ENCODE results near the gene PPP2R2C.

PPP2R2C gene

DNA sequence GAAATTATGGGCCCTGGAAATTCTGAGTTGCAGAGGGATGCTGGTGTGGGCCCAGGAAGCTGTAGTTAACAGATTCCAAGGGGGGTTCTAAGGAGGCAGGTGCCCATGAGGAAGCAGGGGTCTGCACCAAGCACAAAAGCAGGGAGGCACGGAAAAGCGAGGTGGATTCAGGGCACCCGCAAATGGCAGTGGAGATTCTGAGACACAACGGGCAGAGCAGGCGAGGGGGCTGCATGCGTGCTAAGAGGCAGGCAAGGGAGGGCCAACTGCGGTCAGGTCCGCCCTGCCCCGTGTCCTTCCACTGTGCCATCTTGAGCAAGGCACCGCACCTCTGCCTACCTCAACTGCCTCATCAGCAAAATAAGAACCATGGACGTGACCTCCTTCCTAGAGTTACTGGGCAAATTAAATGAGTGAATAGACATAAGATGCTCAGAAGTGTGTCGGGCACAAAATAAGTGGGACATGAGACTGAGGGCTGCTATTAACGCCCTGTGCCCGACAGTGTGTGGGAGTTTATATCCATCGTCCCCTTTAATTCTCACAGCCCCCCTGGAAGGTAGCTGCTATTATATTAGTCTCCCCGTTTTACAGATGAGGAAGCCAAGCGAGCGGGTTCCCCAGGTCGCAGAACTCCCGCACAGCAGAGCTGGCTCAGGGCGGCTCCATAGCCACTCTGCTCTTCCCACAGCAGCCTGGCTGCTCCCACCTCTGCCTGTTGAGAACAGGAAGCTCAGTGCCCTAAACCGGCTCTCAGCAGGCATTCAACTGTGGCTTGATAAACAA is 67.6 kb downstream of the PPP2R2C start:
- in situ Hi-C loops (cut with HindIII; ENCODE audit: low sequenced_read_pairs): no loop called here

- in situ Hi-C loops (cut with HindIII; ENCODE audit: low sequenced_read_pairs): no loop called here
These were observed 69.1 kb downstream of the PPP2R2C start for GRCh38 chr4:6403400-6403685.

DNA sequence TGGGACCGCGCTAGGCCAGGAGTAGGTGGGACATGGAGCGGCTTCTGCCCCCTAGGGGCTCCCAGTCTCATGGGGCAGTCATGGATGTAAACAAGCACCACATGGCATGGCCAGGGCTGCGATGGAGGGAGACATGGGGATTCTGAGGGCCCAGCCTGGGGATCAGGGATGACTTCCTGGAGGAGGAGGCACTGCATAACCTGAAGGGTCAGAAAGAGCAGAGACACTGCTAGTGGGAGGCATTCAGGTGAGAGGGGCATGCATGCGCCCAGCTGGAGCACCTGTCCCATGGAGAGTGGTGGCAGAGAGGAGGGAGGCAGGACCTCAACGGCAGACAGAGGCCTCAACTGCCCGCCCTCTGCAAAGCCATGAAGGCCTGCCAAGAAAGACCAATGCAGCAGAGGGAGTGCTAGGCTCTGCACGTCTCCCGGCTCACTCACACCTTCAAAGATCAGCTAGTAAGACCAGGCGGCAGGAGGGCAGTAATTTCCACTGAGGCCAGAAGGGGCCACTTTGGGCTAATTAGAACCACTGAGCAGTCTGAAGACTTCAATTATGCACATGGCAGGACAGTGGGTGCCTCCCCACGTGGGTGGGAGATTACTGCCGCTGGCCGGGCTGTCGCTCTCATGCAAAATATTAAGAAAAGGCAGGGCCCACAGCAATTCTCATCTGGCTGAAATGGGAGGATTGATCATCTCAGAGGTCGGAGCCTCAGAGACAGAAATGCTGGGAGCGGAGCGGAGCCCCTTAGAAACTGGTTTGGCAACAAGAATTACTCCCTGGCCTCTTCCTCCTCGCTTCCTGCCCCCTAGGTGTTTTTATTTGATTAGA is 69.6 kb downstream of the PPP2R2C start:
- in situ Hi-C loops (cut with HindIII; ENCODE audit: low sequenced_read_pairs): no loop called here

GRCh38 chr4:6401797-6402196 is 70.6 kb downstream of the PPP2R2C start:
- in situ Hi-C loops (cut with HindIII; ENCODE audit: low sequenced_read_pairs): no loop called here

DNA sequence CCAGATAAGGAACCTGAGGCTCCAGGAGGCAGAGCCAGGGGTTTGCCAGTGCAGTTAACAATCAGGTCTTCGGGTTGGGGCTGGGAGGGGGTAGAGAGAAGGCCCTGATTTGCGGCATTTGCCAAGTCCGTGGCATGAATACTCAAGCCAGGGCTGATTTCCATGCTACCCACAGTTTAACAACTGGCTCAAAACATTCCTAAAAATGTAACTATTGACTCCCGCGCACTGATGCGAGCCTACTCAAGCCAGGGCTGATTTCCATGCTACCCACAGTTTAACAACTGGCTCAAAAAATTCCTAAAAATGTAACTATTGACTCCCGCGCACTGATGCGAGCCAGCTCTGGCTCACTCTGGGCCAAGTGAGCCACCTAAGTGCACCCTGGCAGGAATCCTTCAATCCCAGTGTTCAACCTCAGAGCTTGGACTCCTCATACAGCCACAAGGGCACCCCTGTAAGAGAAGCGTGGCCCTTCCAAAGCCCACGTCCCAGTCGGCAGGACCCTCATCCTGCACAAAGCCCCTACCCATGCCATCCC is 75.6 kb downstream of the PPP2R2C start:
- in situ Hi-C loops (cut with HindIII; ENCODE audit: low sequenced_read_pairs): loop anchor here (25.0 kb wide), 1 partner anchor 134 kb away; the partner anchor contains the start of gene WFS1

- in situ Hi-C loops (cut with HindIII; ENCODE audit: low sequenced_read_pairs): loop anchor here (25.0 kb wide), 1 partner anchor 133 kb away; the partner anchor contains the start of gene WFS1
These were observed 76.8 kb downstream of the PPP2R2C start for GRCh38 chr4:6395466-6396228.

GRCh38 chr4:6394671-6395081 is 77.7 kb downstream of the PPP2R2C start:
- in situ Hi-C loops (cut with HindIII; ENCODE audit: low sequenced_read_pairs): loop anchor here (25.0 kb wide), 1 partner anchor 132 kb away; the partner anchor contains the start of gene WFS1

GRCh38 chr4:6393544-6394475 is 78.6 kb downstream of the PPP2R2C start:
- in situ Hi-C loops (cut with HindIII; ENCODE audit: low sequenced_read_pairs): loop anchor here (25.0 kb wide), 1 partner anchor 132 kb away; the partner anchor contains the start of gene WFS1

DNA sequence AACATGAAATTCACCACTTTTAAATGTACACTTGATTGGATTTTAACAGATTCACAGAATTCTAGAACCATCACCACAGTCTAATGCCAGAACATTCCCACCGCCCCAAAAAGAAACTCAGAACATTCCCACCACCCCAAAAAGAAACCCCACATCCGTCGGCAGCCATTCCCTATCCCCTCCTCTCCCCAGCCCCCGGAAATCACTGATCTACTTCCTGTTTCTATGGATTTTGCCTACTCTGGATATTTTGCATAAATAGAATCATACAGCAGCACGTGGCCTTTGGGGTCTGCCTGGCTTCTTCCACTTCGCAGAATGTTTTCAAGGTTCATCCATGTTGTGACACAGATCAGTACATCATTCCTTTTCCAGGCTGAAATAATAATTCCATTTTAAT is 79.3 kb downstream of the PPP2R2C start:
- in situ Hi-C loops (cut with HindIII; ENCODE audit: low sequenced_read_pairs): loop anchor here (25.0 kb wide), 1 partner anchor 131 kb away; the partner anchor contains the start of gene WFS1

DNA sequence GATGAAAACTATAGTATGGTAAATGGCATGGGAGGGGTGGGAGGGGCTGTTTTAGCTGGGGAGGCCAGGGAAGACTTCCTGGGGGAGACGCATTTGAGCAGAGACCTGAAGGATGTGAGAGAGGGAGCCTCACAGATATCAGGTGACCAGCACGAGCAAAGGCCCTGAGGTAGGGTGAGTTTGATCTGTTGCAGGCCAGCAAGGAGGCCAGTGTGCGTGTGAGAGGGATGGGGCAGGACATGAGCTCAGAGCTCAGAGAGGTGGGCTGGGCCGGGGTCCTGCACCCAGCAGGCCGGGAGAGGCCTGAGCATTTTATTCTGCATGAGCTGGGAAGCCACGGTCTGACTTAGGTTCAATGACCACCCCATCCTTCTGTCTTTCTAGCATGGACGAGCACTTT is 80.0 kb downstream of the PPP2R2C start:
- in situ Hi-C loops (cut with HindIII; ENCODE audit: low sequenced_read_pairs): loop anchor here (25.0 kb wide), 1 partner anchor 130 kb away; the partner anchor contains the start of gene WFS1

- in situ Hi-C loops (cut with HindIII; ENCODE audit: low sequenced_read_pairs): loop anchor here (25.0 kb wide), 1 partner anchor 130 kb away; the partner anchor contains the start of gene WFS1
These were observed 80.6 kb downstream of the PPP2R2C start for GRCh38 chr4:6391852-6392188.

GRCh38 chr4:6391186-6391851 is 81.1 kb downstream of the PPP2R2C start:
- in situ Hi-C loops (cut with HindIII; ENCODE audit: low sequenced_read_pairs): loop anchor here (25.0 kb wide), 1 partner anchor 129 kb away; the partner anchor contains the start of gene WFS1

- in situ Hi-C loops (cut with HindIII; ENCODE audit: low sequenced_read_pairs): loop anchor here (25.0 kb wide), 1 partner anchor 128 kb away; the partner anchor contains the start of gene WFS1
These were observed 82.1 kb downstream of the PPP2R2C start for GRCh38 chr4:6390356-6390755.

DNA sequence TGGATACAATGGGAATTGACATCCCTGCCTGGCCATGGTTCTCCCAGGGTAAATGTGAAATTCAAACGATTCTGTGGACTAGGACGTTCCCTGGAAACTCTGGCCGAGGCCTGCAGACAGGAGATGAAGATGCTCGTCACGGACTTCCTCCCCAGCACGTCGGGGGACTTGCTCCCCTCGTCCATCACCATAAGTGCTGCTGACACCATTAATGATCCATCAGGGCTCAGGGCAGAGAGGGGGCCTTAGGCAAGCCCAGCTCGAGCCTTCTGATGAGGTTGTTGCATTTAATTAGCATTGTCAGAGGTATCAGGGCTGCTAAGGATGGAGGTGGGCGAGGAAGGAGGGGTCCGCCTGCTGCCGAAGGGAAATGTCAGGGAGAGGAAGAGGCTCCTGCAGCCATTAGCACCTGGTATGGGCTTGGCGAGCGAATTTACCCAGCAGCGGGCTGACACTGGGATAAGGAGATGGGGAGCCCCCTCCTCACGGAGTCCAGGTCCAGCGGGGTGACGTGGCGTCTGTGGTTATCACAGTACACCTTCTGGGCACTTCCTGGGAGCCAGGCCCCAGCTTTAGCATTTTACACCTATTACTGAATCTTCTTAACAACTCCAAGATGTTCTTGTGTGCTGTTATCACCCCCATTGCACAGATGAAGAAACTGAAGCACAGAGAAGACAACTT is 83.1 kb downstream of the PPP2R2C start:
- in situ Hi-C loops (cut with HindIII; ENCODE audit: low sequenced_read_pairs): loop anchor here (25.0 kb wide), 1 partner anchor 127 kb away; the partner anchor contains the start of gene WFS1

DNA sequence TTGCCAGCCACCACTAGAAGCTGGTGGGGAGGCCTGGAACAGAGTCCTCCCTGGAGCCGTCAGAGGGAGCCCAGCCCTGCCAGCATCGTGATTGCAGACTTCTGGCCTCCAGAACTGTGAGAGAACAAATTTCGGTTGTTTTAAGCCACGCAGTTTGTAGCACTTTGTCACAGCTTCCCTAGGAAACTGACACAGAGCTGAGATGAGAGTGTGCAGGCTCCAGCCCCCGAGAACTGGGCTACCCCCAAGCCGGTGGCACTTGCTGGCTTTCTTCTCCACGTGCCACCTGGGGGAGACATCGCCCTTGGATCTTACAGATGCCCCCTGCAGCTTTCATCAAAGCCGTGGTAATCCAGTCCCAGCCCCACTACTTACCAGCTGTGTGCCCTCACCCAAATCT is 83.7 kb downstream of the PPP2R2C start:
- in situ Hi-C loops (cut with HindIII; ENCODE audit: low sequenced_read_pairs): loop anchor here (25.0 kb wide), 1 partner anchor 126 kb away; the partner anchor contains the start of gene WFS1

GRCh38 chr4:6387946-6388345 is 84.5 kb downstream of the PPP2R2C start:
- in situ Hi-C loops (cut with HindIII; ENCODE audit: low sequenced_read_pairs): loop anchor here (25.0 kb wide), 1 partner anchor 126 kb away; the partner anchor contains the start of gene WFS1

DNA sequence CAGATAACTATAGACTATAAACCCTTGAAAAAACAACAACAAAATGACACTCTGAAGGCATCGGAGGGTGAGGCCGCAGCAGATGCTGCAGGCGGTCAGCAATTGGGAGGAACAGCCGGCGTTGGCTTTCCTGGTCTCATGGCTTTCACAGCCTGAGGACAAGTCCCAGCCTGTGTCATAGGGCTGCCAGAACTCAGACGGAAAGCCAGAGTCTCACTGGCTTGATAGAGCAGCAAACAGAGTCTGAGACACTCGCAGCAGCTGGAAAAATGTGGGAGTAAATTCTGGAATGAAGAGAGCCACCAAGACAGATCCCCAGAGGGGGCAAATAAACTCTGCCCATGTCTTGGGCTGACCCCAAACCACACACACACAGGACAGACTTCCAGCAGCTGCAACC is 86.3 kb downstream of the PPP2R2C start:
- in situ Hi-C loops (cut with HindIII; ENCODE audit: low sequenced_read_pairs): loop anchor here (25.0 kb wide), 1 partner anchor 124 kb away; the partner anchor contains the start of gene WFS1

DNA sequence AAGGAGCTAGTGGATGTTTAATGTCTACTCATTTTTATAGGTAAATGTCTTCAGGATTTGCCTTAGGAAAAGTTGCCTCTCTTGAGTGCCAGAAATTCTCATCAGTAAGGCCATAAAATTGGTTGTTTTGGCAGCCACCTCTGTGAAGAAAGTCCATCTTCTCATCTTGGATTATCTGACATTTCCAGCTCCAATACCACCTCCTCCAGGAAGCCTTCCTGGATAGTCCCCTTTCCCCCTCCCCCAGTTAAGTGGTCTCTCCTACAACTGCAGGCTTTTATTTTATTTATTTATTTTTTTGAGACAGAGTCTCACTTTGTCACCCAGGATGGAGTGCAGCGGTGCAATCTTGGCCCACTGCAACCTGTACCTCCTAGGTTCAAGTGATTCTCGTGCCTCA is 87.1 kb downstream of the PPP2R2C start:
- in situ Hi-C loops (cut with HindIII; ENCODE audit: low sequenced_read_pairs): loop anchor here (25.0 kb wide), 1 partner anchor 123 kb away; the partner anchor contains the start of gene WFS1
